ENCODE measurements around the gene PELI2.

The PELI2 gene

DNA sequence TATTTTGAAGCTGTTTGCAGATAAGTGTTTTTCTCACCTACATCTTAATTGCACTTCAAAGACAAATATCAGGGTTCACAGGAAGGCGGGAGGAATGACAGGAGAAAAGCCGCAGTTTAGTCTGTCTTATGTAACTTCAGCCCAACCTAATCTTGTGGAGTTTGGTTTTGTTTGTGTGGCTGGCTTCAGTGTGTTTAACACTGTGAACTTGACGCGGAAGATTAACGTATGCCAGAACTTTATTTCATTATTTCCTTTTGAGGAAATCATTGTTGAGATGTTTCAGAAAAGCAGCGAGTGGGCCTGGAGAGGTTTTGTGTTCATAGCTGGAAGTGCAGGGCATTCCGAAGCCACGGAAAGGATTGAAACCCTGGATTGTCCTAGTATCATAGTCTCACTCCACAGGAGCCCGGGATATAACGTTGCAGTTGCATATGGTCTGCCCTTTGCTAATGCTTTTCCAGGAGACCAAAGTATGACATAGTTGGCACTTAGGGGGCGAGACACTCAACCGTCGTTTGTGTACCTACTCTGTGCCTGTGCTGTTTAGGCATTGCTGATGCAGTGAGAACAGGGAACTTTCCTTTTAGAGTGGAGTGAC, 2.0 kb downstream of the PELI2 start:
- no peak for DNase-seq

- DNase-seq: no peak
These were observed 3.6 kb downstream of the PELI2 start for GRCh38 chr14:56121816-56122215.

GRCh38 chr14:56122301-56122700, 4.1 kb downstream of the PELI2 start:
- no peak for DNase-seq

GRCh38 chr14:56124327-56124726, 6.1 kb downstream of the PELI2 start:
- no peak for DNase-seq

DNA sequence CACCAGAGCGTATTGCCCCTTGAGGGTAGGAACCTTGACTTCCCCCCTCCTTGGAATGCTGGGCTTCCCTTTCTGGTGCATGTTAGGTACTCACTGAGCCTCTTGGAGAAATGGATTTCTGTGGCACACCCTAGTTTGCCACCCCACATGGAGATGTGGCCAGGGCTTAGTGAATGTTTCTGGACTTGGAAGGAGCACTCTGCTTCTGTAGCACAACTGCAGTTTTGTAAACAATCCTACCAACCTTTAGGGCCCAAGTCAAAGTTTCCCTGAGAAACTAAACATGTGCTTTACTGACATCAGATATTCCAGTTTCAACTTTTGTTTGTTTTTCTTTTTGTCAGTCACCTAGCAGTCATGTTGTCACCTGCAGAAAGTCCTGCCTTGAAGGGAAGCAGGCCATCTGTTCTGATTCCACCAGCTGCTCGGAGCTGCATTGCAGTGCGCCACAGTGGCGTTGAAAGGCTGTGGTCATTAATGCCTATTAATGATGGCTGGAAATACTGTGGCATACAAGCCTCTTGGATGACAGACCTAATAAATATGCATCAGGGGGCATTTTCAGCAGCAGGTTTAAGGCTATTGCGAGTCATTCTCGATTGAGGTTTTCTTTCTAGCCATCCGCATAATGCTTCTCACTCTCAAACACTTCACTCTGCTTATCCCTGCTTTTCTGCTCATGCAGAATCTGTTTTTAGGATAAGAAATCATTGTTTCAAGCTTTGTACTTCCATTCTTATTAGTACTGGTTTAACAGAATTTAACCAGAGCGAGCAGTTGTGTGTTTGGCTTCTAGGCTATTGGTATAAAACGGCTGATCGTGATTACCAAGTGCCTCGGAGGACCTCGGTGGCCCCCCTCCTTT, 7.8 kb downstream of the PELI2 start:
- DNase-seq: no peak

DNA sequence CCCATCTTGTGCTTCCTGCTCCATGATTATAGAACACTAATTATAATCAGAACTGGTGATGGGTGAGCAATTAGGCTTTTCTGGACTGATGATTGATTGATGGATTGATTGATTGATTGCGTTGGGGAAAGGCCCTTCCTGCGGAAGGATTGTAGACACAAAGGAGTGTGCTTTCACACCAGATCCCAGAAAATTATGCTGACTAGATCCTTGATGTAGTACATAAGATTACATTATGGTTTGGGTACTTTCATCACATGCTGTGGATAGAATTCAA, 8.4 kb downstream of the PELI2 start:
- DNase-seq: no peak

DNA sequence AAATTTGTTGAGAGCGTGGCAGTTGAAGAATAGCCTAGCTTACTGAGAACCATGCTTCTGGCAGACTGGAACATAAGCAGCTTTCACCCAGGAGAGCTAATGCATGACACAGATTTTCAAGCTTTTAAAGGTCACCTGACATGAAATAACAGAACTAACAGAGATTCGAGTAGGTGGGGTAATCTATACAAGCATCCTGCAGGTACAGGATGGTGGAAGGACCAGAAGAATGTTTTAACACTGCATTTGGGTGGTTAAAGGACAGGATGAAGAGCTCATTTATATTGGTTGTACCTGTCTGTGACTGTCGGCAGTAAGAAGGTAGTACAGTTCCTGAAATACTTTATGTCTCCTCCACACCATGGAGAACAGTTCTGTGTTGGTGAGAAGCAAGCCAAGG, 8.9 kb downstream of the PELI2 start:
- DNase-seq: no peak

- no peak for DNase-seq
These were observed 10.9 kb downstream of the PELI2 start for GRCh38 chr14:56129092-56129491.

DNA sequence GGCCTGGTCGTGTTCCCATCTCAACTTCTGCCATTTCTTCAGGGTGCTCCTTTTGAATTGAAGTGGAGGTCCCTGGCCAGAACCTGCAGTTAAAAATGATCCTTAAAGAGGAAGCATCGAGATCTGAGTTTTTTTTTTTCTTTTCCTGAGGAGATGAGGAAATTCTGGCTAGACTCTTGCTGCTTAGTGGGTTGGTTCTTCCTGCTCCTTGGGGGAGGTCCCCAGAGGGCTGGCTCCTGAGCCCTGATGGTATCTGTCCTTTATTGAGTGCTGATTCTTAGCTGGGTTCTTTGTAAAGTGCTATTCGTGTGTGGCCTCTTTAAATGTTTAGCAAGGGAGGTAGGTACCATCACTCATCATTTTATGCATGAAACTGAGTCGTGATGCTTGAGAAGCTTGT, 11.7 kb downstream of the PELI2 start:
- DNase-seq: no peak

DNA sequence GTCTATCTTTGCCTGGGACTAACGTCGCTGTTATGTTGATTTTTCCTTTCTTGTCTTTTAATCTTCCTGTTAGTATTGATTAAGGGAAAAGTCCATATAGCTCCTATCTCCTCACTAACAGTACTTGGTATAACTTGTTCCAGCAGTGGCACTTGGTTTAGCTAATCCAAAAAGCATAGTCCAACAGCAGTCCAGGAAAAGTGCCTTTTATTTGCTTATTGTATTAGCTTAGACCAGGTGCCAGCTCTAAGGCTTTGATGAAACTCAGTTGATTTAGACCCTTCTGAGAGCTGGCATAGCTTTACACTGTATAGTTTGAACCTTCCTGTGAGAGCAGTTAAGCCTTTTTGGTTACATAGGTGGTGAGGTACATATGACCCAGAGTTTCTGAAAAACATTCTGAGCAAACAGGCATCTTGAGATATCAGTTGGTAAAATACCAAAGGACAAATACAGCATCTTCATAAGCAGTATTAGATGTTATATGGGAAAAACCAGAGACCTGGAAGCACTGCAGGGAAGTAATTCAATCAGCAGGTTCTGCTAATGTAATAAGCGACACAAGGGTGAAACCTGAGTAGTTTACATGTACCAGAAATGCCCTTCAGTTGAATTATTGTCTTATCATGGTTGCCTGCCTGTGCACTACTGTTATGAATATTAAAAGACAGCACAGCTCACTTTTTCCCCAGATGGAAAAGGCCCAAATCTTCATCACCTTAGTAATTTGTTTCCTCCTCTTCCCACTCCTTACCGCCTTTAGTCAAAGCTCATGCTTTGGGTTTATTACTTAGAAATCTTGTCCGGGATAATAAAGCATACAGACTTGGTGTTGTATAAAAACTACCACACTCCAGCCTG, 13.0 kb downstream of the PELI2 start:
- DNase-seq: no peak

GRCh38 chr14:56131865-56132833, 13.9 kb downstream of the PELI2 start:
- DNase-seq: no peak

GRCh38 chr14:56133547-56133946, 15.3 kb downstream of the PELI2 start:
- DNase-seq: no peak

- DNase-seq: no peak
These were observed 16.8 kb downstream of the PELI2 start for GRCh38 chr14:56135001-56135400.

GRCh38 chr14:56135668-56136067, 17.5 kb downstream of the PELI2 start:
- no peak for DNase-seq

GRCh38 chr14:56136571-56137452, 18.6 kb downstream of the PELI2 start:
- no peak for DNase-seq

DNA sequence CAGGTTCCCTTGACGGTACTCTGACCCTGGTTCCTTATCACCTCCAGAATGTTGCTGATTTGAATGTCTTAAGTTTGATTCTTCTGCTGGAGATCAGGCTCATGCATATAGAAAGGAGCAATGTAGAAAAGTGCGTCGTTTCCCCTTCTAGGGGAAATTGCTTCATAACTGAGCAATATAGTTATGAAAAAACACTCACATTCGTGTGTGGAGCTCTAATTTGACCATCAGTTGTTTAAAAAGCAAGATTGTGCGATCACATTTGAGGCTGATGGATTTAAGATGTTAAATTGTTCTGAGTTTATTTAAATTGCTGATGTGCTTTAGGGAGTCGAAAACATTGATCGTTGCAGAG, 19.2 kb downstream of the PELI2 start:
- DNase-seq: no peak

DNA sequence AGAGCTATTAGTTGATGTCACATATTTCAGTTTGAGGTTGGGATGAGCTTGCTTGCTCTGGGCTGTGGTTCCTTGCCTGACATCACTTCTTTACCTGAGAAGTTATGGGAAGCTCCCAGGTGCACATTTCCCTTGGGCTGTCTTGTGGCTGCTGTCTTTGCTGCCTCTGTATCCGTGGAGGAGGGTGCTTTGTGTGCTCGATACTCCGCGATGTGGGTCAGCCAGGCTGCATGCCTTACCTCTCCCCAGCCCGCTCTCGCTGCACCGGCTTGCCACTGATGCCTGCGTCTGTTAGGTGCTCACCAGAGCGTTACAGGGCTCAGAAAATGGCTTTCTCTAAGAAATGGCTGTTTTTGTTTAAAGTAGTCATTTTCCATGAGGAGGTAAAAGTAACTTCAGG, 19.6 kb downstream of the PELI2 start:
- no peak for DNase-seq

- DNase-seq: no peak
These were observed 20.7 kb downstream of the PELI2 start for GRCh38 chr14:56138928-56139327.

- DNase-seq: no peak
These were observed 24.1 kb downstream of the PELI2 start for GRCh38 chr14:56142314-56142713.

DNA sequence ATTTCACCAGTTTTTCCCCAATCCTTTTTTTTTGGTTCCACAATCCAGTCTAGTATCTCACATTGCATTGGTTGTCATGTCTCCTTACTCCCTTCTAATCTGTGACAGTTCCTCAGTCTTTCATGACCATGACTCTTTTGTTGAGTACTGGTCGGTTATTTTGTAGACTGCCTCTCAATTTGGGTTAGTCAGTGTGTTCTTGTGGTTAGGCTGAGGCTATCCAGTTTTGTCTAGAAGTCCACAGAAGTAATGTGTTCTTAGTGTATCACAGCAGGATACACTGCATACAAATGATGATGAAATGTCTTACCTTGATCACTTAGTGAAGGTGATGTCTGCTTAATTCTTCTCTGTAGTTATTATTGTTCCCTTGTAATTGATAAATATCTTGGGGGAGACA, 24.8 kb downstream of the PELI2 start:
- no peak for DNase-seq

DNA sequence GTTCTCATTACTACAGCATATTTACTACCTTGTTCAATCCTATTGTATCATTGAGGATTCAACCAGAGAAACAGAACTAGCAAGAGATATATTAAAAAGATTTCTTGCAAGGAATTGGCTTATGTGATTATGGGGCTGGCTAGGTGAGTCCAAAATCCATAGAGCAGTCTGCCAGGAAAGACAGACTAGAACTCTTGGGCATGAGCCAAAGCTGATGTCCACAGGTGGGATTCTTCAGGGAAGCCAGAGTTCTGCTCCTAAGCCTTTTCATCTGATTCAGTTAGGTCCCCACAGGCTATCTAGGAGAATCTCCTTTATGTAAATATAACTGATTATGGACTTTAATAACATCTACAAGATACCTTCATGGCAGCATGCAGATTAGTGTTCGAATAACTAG, 26.0 kb downstream of the PELI2 start:
- DNase-seq: no peak
